ENCODE data around the gene TMEM125. TPM values are rescaled to one million over a fixed set of nuclear protein-coding genes. Genes with fewer than 3 reads are reported as not detected.

Gene TMEM125
- total and polyA plus RNA-seq, 11 donors, result 0.11 to 0.68 (median 0.29) TPM; not detected in 5

- Histone ChIP-seq H3K27ac (no peak overlapping the region), H3K4me1 (no peaks in the 10 kb centered on the region), H3K9me3 (no peaks in the 10 kb centered on the region), H3K36me3 (peaks cover 0 to 67% (median 7%) of the 10 kb centered on the region in 9 donors), H3K27me3 (no peaks in the 10 kb centered on the region), H3K4me3 (no peak overlapping the region)
- TF ChIP-seq CTCF (IDR thresholded peaks at IDR 0.05) (no peak), POLR2A (IDR thresholded peaks at IDR 0.05) (no peak)
- DNase-seq, result no peak
- ATAC-seq, result no peak
- 79 to 88% (median 87%) methylated on average over 4 of the region's 4 CpGs for WGBS, 4 donors
- intact Hi-C loops (cut with DNase I), result no loop called here
These were observed 49.0 kb downstream of the TMEM125 start for GRCh38 chr1:43318831-43319230.

- peaks cover 0 to 67% (median 7%) of the 10 kb centered on the region in 9 donors for H3K36me3 ChIP-seq
- intact Hi-C loops (cut with DNase I), result no loop called here
- no peak overlapping the region for H3K4me3 ChIP-seq
- H3K9me3 ChIP-seq, result peaks cover 0 to 2% (median 0%) of the 10 kb centered on the region in 12 donors
- no peak for DNase-seq
- no peak for ATAC-seq
- TF ChIP-seq POLR2A (IDR thresholded peaks at IDR 0.05) (no peak), CTCF (IDR thresholded peaks at IDR 0.05) (no peak)
- H3K4me1 ChIP-seq, result no peaks in the 10 kb centered on the region
- no peak overlapping the region for H3K27ac ChIP-seq
- WGBS, 4 donors, result 96 to 98% (median 97%) methylated on average over 5 of the region's 5 CpGs
- no peaks in the 10 kb centered on the region for H3K27me3 ChIP-seq
These were observed 49.5 kb downstream of the TMEM125 start for GRCh38 chr1:43319288-43319687.

GRCh38 chr1:43319766-43320165 lies 50.0 kb downstream of the TMEM125 start:
- TF ChIP-seq CTCF (IDR thresholded peaks at IDR 0.05) (no peak), POLR2A (IDR thresholded peaks at IDR 0.05) (no peak)
- Histone ChIP-seq H3K36me3 (peaks cover 0 to 65% (median 7%) of the 10 kb centered on the region in 9 donors), H3K4me3 (no peak overlapping the region), H3K4me1 (no peaks in the 10 kb centered on the region), H3K27ac (no peak overlapping the region), H3K9me3 (peaks cover 0 to 6% (median 0%) of the 10 kb centered on the region in 12 donors), H3K27me3 (no peaks in the 10 kb centered on the region)
- DNase-seq (no peak), ATAC-seq (no peak)
- intact Hi-C loops (cut with DNase I), result no loop called here
- WGBS, 4 donors, result 63 to 100% (median 82%) methylated on average over 2 to 3 of the region's 3 CpGs

GRCh38 chr1:43321331-43321891 lies 51.6 kb downstream of the TMEM125 start:
- ATAC-seq (no peak), DNase-seq (no peak)
- Histone ChIP-seq H3K36me3 (peaks cover 0 to 60% (median 7%) of the 10 kb centered on the region in 9 donors), H3K9me3 (peaks cover 0 to 21% (median 8%) of the 10 kb centered on the region in 12 donors), H3K27ac (no peak overlapping the region), H3K4me3 (no peak overlapping the region), H3K27me3 (no peaks in the 10 kb centered on the region), H3K4me1 (no peaks in the 10 kb centered on the region)
- intact Hi-C loops (cut with DNase I), result no loop called here
- 93 to 98% (median 96%) methylated on average over 13 to 16 of the region's 16 CpGs for whole genome bisulfite sequencing, 4 donors
- TF ChIP-seq CTCF (IDR thresholded peaks at IDR 0.05), result no peak
- no peak for TF ChIP-seq POLR2A (IDR thresholded peaks at IDR 0.05)

Measured in heart left ventricle (tissue), 16 donors.